NCI-H526 (cell line): ENCODE measurements around the gene ASTN2.

Source experiments
- DNase-seq, 2 experiments: peaks; one replicate each; lab custom pipeline; 2025; lab: John Stamatoyannopoulos, UW

The ASTN2 gene

DNA sequence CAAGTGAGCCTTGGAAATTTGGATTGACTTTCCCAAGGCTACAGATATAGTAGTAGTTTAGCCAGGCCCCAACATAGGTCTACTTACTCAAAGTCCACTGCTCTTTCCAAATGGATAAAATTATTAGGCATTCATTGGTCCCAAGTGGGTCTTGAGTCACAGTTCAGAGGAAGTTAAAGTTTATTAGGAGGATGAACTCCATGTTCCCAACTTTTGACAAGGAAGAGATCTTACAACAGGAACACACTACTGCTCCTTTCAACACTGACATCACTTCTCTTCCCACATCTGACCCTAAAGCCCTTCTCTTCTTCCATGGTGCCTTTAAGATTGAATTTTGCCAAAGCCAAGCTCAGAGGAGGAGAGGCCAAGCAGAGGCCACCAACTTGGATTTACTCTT lies 962.2 kb downstream of the ASTN2 start:
- DNase-seq: no peak

- no peak for DNase-seq
Measured at GRCh38 chr9:116452227-116452626, 962.6 kb downstream of the ASTN2 start.

- DNase-seq: peak; percentile 24 to 49
Measured at GRCh38 chr9:116451500-116452115, 963.2 kb downstream of the ASTN2 start.

GRCh38 chr9:116450378-116451139 lies 964.3 kb downstream of the ASTN2 start:
- no peak for DNase-seq

GRCh38 chr9:116449949-116450348 lies 964.9 kb downstream of the ASTN2 start:
- DNase-seq: no peak

DNA sequence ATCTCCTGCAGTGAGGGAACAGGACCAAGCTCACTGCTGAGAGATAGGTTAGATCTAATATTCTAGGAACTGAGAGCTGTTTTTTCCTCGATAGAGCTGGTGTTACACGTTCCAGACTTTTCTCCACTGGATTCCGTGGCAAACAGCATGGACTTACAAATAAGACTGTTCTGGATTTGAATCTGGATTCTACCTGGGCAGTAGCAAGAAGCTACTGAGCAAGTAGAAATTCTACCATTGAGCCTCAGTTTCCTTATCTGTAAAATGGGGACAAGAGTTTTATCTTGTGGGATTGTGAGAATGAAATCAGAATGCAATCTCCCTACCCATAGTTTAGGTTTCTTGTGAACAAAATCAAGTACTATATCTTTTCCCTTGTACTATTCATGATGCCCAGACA lies 966.4 kb downstream of the ASTN2 start:
- no peak for DNase-seq

DNA sequence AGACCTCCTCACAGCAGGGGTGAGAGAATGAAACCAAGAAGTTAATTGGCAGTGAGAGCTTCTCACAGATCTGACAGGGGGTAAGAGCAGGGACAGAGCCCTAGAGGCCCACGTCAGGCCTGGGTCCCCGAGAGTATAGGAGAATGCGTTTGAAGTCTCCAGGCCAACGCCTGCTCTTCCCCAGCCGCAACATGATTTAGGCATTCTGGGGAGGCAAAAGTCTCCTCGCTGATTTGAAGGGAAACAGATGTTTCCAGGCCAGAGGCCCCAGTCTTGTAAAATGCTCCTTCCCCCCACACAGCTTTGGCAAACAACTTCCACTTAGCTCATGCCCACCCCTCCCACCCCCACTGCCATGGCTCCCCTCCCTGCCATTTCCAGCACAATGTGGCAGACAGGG lies 966.9 kb downstream of the ASTN2 start:
- DNase-seq: no peak

GRCh38 chr9:116442528-116442927 lies 972.3 kb downstream of the ASTN2 start:
- DNase-seq: no peak

- no peak for DNase-seq
Measured at GRCh38 chr9:116437411-116438370, 977.2 kb downstream of the ASTN2 start.

DNA sequence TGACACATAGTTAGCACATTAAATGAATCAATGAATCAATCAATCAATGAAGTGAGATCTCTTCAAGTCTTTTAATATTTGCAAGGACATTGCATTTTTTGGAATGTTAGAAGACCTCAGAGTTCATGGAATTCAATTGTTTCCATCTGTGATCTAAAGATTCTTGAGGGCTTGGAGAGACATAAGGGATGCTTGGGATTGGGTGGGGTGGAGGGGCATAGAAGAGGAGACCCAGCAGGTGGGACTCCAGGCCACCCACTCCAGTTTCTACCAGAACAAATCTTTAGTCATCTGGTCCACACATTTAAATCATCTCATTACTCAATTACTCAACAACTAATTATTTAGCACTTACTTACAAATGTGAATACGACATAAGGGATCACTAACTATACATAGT lies 978.7 kb downstream of the ASTN2 start:
- no peak for DNase-seq

- DNase-seq: no peak
Measured at GRCh38 chr9:116435706-116436105, 979.2 kb downstream of the ASTN2 start.

GRCh38 chr9:116434314-116434713 lies 980.5 kb downstream of the ASTN2 start:
- DNase-seq: no peak

DNA sequence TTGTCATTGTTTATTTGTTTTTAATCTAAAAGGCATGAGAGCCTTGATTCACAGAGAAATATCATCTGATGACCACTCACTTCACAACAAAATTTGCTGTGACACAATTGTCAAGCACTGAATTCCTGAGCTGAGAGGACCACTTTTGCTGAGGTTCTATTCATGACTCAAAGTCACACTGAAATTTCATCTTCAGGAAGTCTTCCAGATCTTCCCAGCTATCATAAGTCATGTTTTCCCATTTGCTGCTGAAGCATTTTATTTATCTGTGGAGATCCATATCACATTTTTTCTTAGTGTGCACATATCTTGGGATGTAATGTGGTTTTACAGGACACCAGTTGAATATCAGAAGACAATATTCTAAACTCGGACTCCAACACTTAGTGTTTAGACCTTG lies 982.8 kb downstream of the ASTN2 start:
- no peak for DNase-seq

DNA sequence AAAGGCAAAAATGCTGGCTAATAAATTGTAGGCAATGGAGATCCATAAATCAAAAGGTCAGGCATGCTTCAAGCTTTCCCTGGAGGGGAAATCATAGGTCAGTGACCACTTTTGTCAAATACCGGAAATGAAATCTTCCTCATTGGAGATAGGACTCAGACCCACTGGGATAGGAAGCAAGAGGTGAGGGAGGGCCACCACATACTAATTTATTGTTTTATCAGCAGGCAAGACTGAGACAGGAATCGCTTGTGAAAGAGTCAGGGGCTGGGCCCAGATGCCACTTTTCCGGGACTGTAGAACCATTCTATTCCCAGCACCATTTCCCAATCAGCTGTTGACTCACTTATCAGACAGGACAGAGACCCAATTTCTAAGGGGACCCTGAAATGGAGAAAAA lies 984.0 kb downstream of the ASTN2 start:
- DNase-seq: no peak

- no peak for DNase-seq
Measured at GRCh38 chr9:116425244-116425643, 989.6 kb downstream of the ASTN2 start.

DNA sequence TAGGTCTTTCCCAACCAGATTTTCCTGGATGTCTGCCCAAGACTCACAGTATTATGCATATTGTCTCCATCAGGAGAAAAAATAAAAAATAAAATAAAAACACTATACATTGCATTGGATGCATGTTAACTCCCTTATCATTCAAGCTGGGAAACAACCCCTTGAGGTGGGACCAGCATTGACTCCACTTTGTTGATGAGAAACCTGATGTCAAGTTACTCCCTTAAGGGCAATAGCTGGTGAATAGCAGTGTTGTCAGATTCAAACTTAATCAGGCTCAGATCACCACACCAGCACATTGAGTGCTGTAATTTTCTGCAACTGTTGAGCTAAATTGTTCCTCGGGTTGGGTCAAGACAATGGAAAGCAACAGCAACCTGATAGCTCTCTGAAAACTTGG lies 991.7 kb downstream of the ASTN2 start:
- no peak for DNase-seq

DNA sequence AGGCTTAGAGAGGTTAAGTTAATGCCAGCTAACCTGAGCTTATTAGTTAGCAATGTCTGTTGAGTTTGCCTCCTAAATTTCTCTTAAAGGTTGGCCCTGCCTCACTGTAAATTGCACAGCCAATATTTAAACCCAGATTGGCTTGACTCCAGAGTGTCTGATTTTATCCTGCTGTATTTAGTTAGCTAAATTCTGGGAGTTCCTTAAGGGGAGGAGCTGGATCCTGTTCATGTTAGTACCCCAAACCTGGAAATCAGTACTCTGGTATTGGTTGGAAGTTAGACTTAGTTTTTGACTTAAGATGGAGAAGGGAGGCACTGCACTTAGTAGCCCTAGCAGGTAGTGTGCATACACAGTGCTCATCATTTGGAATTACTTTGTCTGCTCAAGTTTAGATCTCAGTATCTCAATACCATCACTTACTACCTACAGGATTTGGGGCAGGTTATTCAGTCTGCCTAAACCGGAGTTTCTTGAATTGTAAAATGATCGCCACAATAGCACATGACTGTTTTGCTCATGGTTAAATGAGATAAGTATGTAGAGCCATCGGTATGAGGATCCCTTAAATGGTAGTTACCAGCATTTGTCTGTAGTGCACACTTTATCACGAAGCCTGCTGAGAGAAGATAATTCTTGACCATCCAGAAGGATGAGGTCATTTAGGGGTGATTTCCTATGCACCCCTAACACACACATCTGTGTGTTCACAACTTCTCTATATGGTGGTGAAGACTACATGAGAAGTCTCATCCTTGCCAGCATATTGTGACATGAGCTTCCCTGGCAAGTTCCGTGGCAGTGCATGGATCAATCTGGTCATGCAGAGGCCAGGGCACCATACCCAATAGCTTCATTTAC lies 992.5 kb downstream of the ASTN2 start:
- no peak for DNase-seq

- peak; percentile 48 to 61 for DNase-seq
Measured at GRCh38 chr9:116420993-116421538, 993.8 kb downstream of the ASTN2 start.

DNA sequence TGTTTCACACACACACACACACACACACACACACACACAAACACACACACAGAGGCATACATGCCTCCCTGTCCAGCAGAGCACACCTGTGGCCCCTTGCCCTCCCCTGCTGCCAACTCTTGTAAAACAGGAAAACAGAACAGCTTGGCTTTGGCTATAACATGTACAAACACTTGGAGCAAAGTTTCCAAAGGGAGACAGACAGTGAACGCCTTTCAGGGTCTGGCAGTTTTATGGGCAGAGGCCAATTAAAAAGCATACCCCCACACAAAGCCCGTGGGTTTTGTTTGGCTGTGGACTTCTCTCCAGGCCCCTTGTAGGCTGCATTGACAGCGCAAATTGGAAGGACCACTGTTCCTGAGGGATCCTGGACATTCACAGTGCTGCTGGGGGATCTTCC lies 995.7 kb downstream of the ASTN2 start:
- no peak for DNase-seq

- no peak for DNase-seq
Measured at GRCh38 chr9:116417464-116417863, 997.4 kb downstream of the ASTN2 start.

GRCh38 chr9:116416421-116416820 lies 998.4 kb downstream of the ASTN2 start:
- no peak for DNase-seq
